Neural crest cell (in vitro differentiated cells): ENCODE data around the gene DMWD. TPM values are rescaled to one million over a fixed set of nuclear protein-coding genes. Genes with fewer than 3 reads are reported as not detected.
"Not testable (repeated sequence)": the region's sequence is repeated elsewhere in the genome, so short reads cannot be mapped to it uniquely, and the experiment has no call there.

Source experiments
- DNase-seq: peaks from one replicate; pipeline ENCODE4 v3.0.0; 2021; ENCODE audit warnings: low read depth, mixed read lengths, low spot score
- H3K27ac Mint-ChIP-seq: one replicate; pipeline ENCODE4 v1.8.0; 2021; ENCODE audit warnings: mild to moderate bottlenecking, mixed read lengths; ENCODE audit not compliant: unreplicated experiment
- H3K27me3 Mint-ChIP-seq: 2 replicates; pipeline ENCODE4 v1.8.0; 2021; ENCODE audit warnings: low read depth, mild to moderate bottlenecking, mixed read lengths
- H3K36me3 Mint-ChIP-seq: 2 replicates; pipeline ENCODE4 v1.8.0; 2021; ENCODE audit warnings: low read depth, mild to moderate bottlenecking, mixed read lengths
- H3K4me1 Mint-ChIP-seq: 2 replicates; pipeline ENCODE4 v1.8.0; 2021; ENCODE audit warnings: mixed read lengths
- H3K4me3 Mint-ChIP-seq: one replicate; pipeline ENCODE4 v1.8.0; 2021; ENCODE audit warnings: mild to moderate bottlenecking, mixed read lengths
- H3K9me3 Mint-ChIP-seq: 2 replicates; pipeline ENCODE4 v1.8.0; 2021; ENCODE audit warnings: mixed read lengths
- total RNA-seq: library from RNA; stranded (reverse); gene quantifications from 2 replicates; pipeline ENCODE4 v1.2.1, GENCODE V29; 2021
- TF ChIP-seq, protein P1 (sequence below): fragments of 200-600 bp; sonication (generic); conservative IDR thresholded peaks from 2 replicates; pipeline ENCODE4 v1.5.0; 2021; ENCODE audit warnings: antibody characterized with exemption, mild to moderate bottlenecking

DMWD gene
- total RNA-seq, 1 donor from 2014 or later: 110 TPM

DNA sequence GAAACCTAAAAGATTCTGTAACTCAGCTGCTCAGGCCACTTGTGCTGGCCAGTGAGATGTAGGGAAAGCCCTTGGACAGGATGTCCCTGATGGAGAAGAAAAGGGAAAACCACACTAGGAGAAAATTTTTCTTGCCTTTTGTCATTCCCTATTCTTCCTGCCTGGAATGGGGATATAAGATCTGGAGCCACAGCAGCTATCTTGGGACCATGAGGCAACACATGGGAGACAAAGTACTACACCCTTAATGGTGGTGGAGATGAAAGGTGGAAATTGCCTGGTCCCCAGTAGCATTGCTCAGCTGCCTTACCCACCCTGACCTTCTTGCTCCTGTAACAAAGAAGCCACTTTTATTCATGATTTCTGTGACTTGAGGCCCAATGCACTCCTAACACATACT is 13.1 kb upstream of the DMWD start:
- peaks cover 5% of the 10 kb centered on the region for H3K4me1 Mint-ChIP-seq
- DNase-seq: no peak
- TF ChIP-seq, protein P1, sequence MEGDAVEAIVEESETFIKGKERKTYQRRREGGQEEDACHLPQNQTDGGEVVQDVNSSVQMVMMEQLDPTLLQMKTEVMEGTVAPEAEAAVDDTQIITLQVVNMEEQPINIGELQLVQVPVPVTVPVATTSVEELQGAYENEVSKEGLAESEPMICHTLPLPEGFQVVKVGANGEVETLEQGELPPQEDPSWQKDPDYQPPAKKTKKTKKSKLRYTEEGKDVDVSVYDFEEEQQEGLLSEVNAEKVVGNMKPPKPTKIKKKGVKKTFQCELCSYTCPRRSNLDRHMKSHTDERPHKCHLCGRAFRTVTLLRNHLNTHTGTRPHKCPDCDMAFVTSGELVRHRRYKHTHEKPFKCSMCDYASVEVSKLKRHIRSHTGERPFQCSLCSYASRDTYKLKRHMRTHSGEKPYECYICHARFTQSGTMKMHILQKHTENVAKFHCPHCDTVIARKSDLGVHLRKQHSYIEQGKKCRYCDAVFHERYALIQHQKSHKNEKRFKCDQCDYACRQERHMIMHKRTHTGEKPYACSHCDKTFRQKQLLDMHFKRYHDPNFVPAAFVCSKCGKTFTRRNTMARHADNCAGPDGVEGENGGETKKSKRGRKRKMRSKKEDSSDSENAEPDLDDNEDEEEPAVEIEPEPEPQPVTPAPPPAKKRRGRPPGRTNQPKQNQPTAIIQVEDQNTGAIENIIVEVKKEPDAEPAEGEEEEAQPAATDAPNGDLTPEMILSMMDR: no peak
- H3K27ac Mint-ChIP-seq: no peak overlapping the region
- H3K36me3 Mint-ChIP-seq: no peaks in the 10 kb centered on the region
- no peaks in the 10 kb centered on the region for H3K27me3 Mint-ChIP-seq
- no peaks in the 10 kb centered on the region for H3K9me3 Mint-ChIP-seq
- no peak overlapping the region for H3K4me3 Mint-ChIP-seq

DNA sequence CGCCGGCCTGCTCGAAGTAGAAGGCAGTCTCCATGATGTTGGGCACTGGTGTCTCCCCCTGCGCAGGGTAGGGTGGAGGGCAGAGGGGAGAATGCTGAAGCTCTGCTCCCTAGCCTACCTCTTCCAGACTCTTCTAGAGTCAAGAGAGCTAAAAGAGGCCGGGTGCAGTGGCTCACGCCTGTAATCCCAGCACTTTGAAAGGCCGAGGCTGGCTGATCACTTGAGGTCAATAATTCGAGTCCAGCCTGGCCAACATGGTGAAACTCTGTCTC is 12.2 kb upstream of the DMWD start:
- Mint-ChIP-seq H3K36me3 (no peaks in the 10 kb centered on the region), H3K9me3 (no peaks in the 10 kb centered on the region), H3K27me3 (no peaks in the 10 kb centered on the region), H3K27ac (no peak overlapping the region), H3K4me1 (peaks cover 5% of the 10 kb centered on the region), H3K4me3 (no peak overlapping the region)
- TF ChIP-seq, protein P1: no peak
- no peak for DNase-seq

DNA sequence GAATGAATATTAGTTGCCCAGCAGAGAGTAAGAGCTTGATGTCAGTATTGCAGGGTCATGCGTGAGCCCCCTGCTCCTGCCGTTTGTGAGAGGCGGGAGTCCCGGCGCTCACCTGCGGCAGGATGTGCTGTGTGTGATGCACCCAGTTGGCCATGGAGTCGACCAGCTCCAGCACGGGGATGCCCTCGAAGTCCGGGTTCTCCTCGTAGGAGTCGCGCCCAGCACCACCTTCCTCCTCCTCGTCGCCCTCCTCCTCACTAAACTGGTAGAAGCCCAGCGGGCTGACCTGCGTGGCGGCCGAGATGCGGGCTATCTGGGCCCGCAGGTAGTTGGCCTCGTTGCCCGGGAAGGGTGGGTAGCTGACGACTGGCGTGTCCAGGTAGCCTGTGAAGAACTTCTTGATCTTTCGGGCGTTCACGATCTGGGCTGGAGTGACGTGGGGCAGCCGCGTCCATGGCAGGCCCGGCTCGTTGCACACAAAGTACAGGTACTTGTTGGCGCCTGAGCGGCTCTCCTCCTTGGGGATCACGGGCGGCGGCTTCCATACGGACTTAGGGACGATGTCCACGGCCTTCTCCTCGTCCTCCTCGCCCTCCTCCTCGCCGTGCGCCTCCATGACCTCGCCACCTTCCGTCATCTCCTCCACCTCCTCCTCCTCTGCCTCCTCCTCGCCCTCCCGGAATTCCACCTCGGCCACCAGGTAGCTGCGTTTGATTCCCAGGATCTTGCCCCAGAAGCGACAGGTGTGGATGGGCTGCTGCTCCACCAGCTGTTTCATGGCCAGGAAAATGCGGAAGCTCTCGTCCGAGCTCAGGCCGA is 11.7 kb upstream of the DMWD start:
- DNase-seq: no peak
- H3K9me3 Mint-ChIP-seq: no peaks in the 10 kb centered on the region
- no peaks in the 10 kb centered on the region for H3K27me3 Mint-ChIP-seq
- H3K4me1 Mint-ChIP-seq: peaks cover under 1% of the 10 kb centered on the region
- TF ChIP-seq, protein P1: no peak
- H3K4me3 Mint-ChIP-seq: no peak overlapping the region
- no peak overlapping the region for H3K27ac Mint-ChIP-seq
- no peaks in the 10 kb centered on the region for H3K36me3 Mint-ChIP-seq

DNA sequence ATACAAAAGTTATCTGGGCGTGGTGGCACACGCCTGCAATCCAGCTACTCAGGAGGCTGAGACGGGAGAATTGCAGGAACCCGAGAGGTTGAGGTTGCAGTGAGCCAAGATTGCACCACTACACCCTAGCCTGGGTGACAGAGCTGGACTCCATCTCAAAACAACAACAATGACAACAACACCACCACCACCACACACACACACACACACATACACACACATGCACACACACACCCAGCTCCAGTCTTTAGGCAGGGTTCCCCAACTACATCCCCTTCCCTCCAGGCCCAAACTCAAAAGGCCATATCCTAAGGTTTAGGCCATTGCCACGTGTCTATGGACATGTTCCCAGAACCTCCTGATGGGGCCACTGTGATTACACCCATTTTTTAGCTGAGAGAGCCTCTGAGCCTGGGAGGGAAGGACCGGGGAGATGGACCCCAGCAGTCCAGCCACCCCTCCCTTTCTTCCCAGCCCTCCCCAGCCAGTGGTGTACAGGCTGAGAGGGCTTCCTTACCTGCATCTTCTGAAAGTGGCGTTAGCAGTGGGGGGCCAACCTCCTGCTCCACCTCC is 9.0 kb upstream of the DMWD start:
- TF ChIP-seq, protein P1: no peak
- DNase-seq: no peak
- peaks cover 6% of the 10 kb centered on the region for H3K4me1 Mint-ChIP-seq
- H3K27ac Mint-ChIP-seq: peak overlapping the region; percentile 94
- H3K4me3 Mint-ChIP-seq: no peak overlapping the region
- H3K36me3 Mint-ChIP-seq: no peaks in the 10 kb centered on the region
- H3K9me3 Mint-ChIP-seq: no peaks in the 10 kb centered on the region
- H3K27me3 Mint-ChIP-seq: no peaks in the 10 kb centered on the region

DNA sequence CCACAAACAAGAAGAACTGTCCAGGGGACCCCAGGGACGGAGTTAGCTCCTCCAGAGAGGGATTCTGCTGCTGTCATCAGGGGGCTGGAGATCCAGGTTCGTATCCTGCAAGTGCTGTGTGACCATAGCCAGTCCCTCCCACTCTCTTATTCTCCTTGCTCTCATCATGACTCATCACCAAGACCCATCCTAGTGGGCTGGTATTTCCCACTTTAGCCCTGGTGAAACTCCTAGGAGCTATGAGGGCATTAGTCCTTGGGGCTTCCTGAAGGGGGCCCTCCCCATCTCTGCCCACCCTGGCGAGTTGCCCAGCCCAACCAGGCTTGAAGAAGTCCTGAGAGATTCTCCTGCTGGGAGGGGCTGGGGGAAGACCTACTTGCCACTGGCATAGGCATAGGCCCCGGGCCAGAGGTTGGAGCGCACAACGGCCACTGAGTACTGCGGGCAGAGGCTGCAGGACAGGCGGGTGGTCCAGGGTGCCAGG is 7.5 kb upstream of the DMWD start:
- Mint-ChIP-seq H3K27ac (no peak overlapping the region), H3K36me3 (no peaks in the 10 kb centered on the region), H3K9me3 (no peaks in the 10 kb centered on the region), H3K4me1 (peaks cover 6% of the 10 kb centered on the region), H3K27me3 (no peaks in the 10 kb centered on the region), H3K4me3 (no peak overlapping the region)
- TF ChIP-seq, protein P1: no peak
- DNase-seq: no peak

DNA sequence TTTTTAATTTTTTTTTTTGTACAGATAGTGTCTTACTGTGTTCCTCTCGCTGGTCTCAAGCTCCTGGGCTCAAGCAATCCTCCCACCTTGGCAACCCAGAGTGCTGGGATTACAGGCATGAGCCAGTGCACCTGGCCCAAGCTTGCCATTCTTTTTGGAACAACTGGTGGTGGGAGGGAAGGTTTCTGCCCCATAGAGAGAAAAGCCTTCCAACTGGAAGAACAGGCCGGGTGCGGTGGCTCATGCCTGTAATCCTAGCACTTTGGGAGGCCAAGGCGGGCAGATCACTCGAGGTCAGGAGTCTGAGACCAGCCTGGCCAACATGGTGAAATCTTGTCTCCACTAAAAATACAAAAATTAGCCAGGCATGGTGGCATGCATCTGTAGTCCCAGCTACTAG is 6.9 kb upstream of the DMWD start:
- not testable (repeated sequence) for H3K27me3 Mint-ChIP-seq, H3K27ac Mint-ChIP-seq, H3K9me3 Mint-ChIP-seq, H3K4me3 Mint-ChIP-seq, H3K36me3 Mint-ChIP-seq, DNase-seq
- peaks cover 10% of the 10 kb centered on the region for H3K4me1 Mint-ChIP-seq
